ENCODE data around the gene XYLB.
A peak's percentile ranks its signal among the peaks of the same experiment; 100 is the strongest.
"Not testable (repeated sequence)": the region's sequence is repeated elsewhere in the genome, so short reads cannot be mapped to it uniquely, and the experiment has no call there.

The XYLB gene

GRCh38 chr3:38346587-38347410 is at the start of gene XYLB:
XYLB (plus strand) TSS chr3:38346785; CDS start chr3:38346869, 84 bp downstream.
- peak; percentile 61 for DNase-seq

GRCh38 chr3:38297053-38297452 is 49.5 kb upstream of the XYLB start:
- DNase-seq: not testable (repeated sequence)

GRCh38 chr3:38297537-38297936 is 49.0 kb upstream of the XYLB start:
- DNase-seq: no peak

- no peak for DNase-seq
Measured at GRCh38 chr3:38297947-38298711, 48.5 kb upstream of the XYLB start.

- no peak for DNase-seq
Measured at GRCh38 chr3:38306941-38307340, 39.6 kb upstream of the XYLB start.

- DNase-seq: no peak
Measured at GRCh38 chr3:38307599-38307998, 39.0 kb upstream of the XYLB start.

GRCh38 chr3:38308456-38308855 is 38.1 kb upstream of the XYLB start:
- no peak for DNase-seq

- DNase-seq: no peak
Measured at GRCh38 chr3:38311476-38311875, 35.1 kb upstream of the XYLB start.

GRCh38 chr3:38311941-38312340 is 34.6 kb upstream of the XYLB start:
- DNase-seq: no peak

GRCh38 chr3:38312356-38312755 is 34.2 kb upstream of the XYLB start:
- no peak for DNase-seq

GRCh38 chr3:38313263-38313662 is 33.3 kb upstream of the XYLB start:
- DNase-seq: no peak

GRCh38 chr3:38313695-38314094 is 32.9 kb upstream of the XYLB start:
- DNase-seq: no peak

GRCh38 chr3:38314112-38314763 is 32.3 kb upstream of the XYLB start:
- no peak for DNase-seq

- DNase-seq: no peak
Measured at GRCh38 chr3:38314764-38315487, 31.7 kb upstream of the XYLB start.

- no peak for DNase-seq
Measured at GRCh38 chr3:38315488-38316230, 30.9 kb upstream of the XYLB start.

GRCh38 chr3:38316356-38317191 is 30.0 kb upstream of the XYLB start:
- DNase-seq: no peak

- no peak for DNase-seq
Measured at GRCh38 chr3:38317192-38317759, 29.3 kb upstream of the XYLB start.

GRCh38 chr3:38318766-38319671 is 27.6 kb upstream of the XYLB start:
- no peak for DNase-seq

GRCh38 chr3:38320638-38321037 is 25.9 kb upstream of the XYLB start:
- DNase-seq: not testable (repeated sequence)

GRCh38 chr3:38323060-38323459 is 23.5 kb upstream of the XYLB start:
- DNase-seq: no peak

Data from activated T-cell treated with anti-CD3 and anti-CD28 coated beads for 4 hours (primary cell).